B cell (primary cell): ENCODE data around the gene PLXNB2. TPM values are rescaled to one million over a fixed set of nuclear protein-coding genes. Genes with fewer than 3 reads are reported as not detected.
"Not testable (repeated sequence)": the region's sequence is repeated elsewhere in the genome, so short reads cannot be mapped to it uniquely, and the experiment has no call there.

Experiments used
- ATAC-seq: fragments of 200-7000 bp; cut with Tn5 transposase; one replicate; pipeline ENCODE4 v1.10.0; 2021; ENCODE audit warnings: low read depth, mild to moderate bottlenecking, moderate number of reproducible peaks, moderate library complexity
- CTCF ChIA-PET: fragments of 350-600 bp; sonication (Branson Sonifier 250); formaldehyde crosslinking; loops from one replicate; lab custom pipeline; 2021; ENCODE audit warnings: antibody characterized with exemption, inconsistent platforms; lab: Charles Lee
- POLR2A ChIA-PET: fragments of 350-600 bp; sonication (Branson Sonifier 250); formaldehyde crosslinking; loops from one replicate; lab custom pipeline; 2021; ENCODE audit warnings: antibody characterized with exemption; lab: Charles Lee
- DNase-seq: peaks from one replicate; pipeline ENCODE4 v3.0.0; 2013
- H2AFZ ChIP-seq: 2 replicates; pipeline ENCODE4 v1.6.1; 2012; ENCODE audit warnings: mild to moderate bottlenecking, low read depth, low read length; ENCODE audit not compliant: insufficient read depth, poor library complexity, severe bottlenecking
- H3K27ac ChIP-seq, 2 donors: 1 replicate in 1 of 2; 2 replicates in 1 of 2; pipeline ENCODE4 v1.5.1; 2012 to 2013; ENCODE audit warnings: low read length in 2 of 2, mild to moderate bottlenecking in 2 of 2, moderate library complexity in 1 of 2
- H3K27me3 ChIP-seq, 4 experiments: fragments of 200-600 bp in 1 of 4; sonication (generic) in 1 of 4; replicated peaks in 1 of 4; 1 replicate in 2 of 4; 2 replicates in 2 of 4; pipeline versions ENCODE4 v1.6.1 to v1.7.0; 2013 to 2016; ENCODE audit warnings: low read length in 3 of 4, mild to moderate bottlenecking in 2 of 4, mixed read lengths in 1 of 4, moderate library complexity in 1 of 4; ENCODE audit not compliant: insufficient read depth in 4 of 4, control insufficient read depth in 3 of 4; ENCODE audit errors: control extremely low read depth in 1 of 4
- H3K36me3 ChIP-seq, 2 experiments: replicated peaks in 1 of 2; 1 replicate in 1 of 2; 2 replicates in 1 of 2; pipeline versions ENCODE4 v1.6.1 to v1.7.1; 2013; ENCODE audit warnings: low read length in 1 of 2; ENCODE audit not compliant: insufficient read depth in 2 of 2, control insufficient read depth in 1 of 2; ENCODE audit errors: control extremely low read depth in 1 of 2, extremely low read depth in 1 of 2
- H3K4me1 ChIP-seq, 2 donors: fragments of 200-600 bp in 1 of 2; sonication (generic) in 1 of 2; 1 replicate in 1 of 2; 2 replicates in 1 of 2; pipeline versions ENCODE4 v1.5.1 to v1.6.1; 2013 to 2017; ENCODE audit warnings: low read length in 2 of 2; ENCODE audit not compliant: control insufficient read depth in 2 of 2, insufficient read depth in 2 of 2
- H3K4me2 ChIP-seq: replicated peaks from 2 replicates; pipeline ENCODE3; 2012; ENCODE audit warnings: mild to moderate bottlenecking, low read depth, low read length; ENCODE audit not compliant: poor library complexity, severe bottlenecking
- H3K4me3 ChIP-seq, 5 experiments: fragments of 200-600 bp in 1 of 5; sonication (generic) in 1 of 5; 1 replicate in 3 of 5; 2 replicates in 2 of 5; pipeline versions ENCODE4 v1.5.1 to v1.7.0; 2011 to 2016; ENCODE audit warnings: low read length in 4 of 5, mild to moderate bottlenecking in 4 of 5, low read depth in 2 of 5, control low read depth in 1 of 5, moderate library complexity in 1 of 5; ENCODE audit not compliant: insufficient read depth in 1 of 5; ENCODE audit errors: control extremely low read depth in 1 of 5, extremely low read depth in 1 of 5
- H3K79me2 ChIP-seq: fragments of 200-600 bp; sonication (generic); one replicate; pipeline ENCODE4 v1.6.0; 2016; ENCODE audit warnings: low read length; ENCODE audit not compliant: control insufficient read depth, insufficient read depth
- H3K9ac ChIP-seq: fragments of 200-600 bp; sonication (generic); 2 replicates; pipeline ENCODE4 v1.6.1; 2017; ENCODE audit warnings: mild to moderate bottlenecking, low read length, moderate library complexity
- H3K9me3 ChIP-seq, 3 donors: one replicate each; pipeline versions ENCODE4 v1.6.1 to v1.7.1; 2013; ENCODE audit warnings: low read length in 2 of 3; ENCODE audit not compliant: control insufficient read depth in 2 of 3, insufficient read depth in 1 of 3; ENCODE audit errors: control extremely low read depth in 1 of 3
- H4K20me1 ChIP-seq: 2 replicates; pipeline ENCODE4 v1.6.0; 2012; ENCODE audit warnings: mild to moderate bottlenecking, low read length; ENCODE audit not compliant: insufficient read depth, control insufficient read depth, poor library complexity, severe bottlenecking
- H3K27ac Mint-ChIP-seq: one replicate; pipeline ENCODE4 v1.8.0; 2021; ENCODE audit warnings: mixed read lengths
- H3K27me3 Mint-ChIP-seq: one replicate; pipeline ENCODE4 v1.8.0; 2021; ENCODE audit warnings: mixed read lengths
- H3K4me1 Mint-ChIP-seq: one replicate; pipeline ENCODE4 v1.8.0; 2021; ENCODE audit warnings: mixed read lengths
- H3K4me3 Mint-ChIP-seq: one replicate; pipeline ENCODE4 v1.8.0; 2021; ENCODE audit warnings: mixed read lengths
- H3K9me3 Mint-ChIP-seq: one replicate; pipeline ENCODE4 v1.8.0; 2022; ENCODE audit warnings: mixed read lengths; ENCODE audit not compliant: insufficient read depth
- CTCF ChIP-seq: fragments of 200-600 bp; IDR thresholded peaks from one replicate; pipeline ENCODE4 v1.8.0; 2022; ENCODE audit warnings: antibody characterized with exemption, mild to moderate bottlenecking
- EZH2 ChIP-seq: IDR thresholded peaks from 2 replicates; pipeline ENCODE4 v1.6.1; 2012; ENCODE audit warnings: borderline replicate concordance, low read depth, mild to moderate bottlenecking, moderate library complexity, low read length; ENCODE audit not compliant: insufficient read depth, poor library complexity, severe bottlenecking
- WGBS: methylation state at CpG from one replicate; pipeline ENCODE4 v1.1.5; 2013; ENCODE audit warnings: missing lambda C conversion rate; ENCODE audit not compliant: insufficient coverage; 5-methylcytosine and 5-hydroxymethylcytosine counted together
- intact Hi-C: fragments of 100-400 bp; cut with micrococcal nuclease; formaldehyde crosslinking; loops from one replicate; pipeline ENCODE4 v1.10.0; 2022
- polyA plus RNA-seq: library from polyadenylated mRNA; depleted of rRNA; stranded (reverse); fragments of >200 nt; gene quantifications from 2 replicates; pipeline ENCODE4 v1.2.3, GENCODE V29; 2012
- total RNA-seq, 2 donors: library from RNA; stranded (reverse); fragments of 120-200 nt in 1 of 2; gene quantifications; 1 replicate in 1 of 2; 2 replicates in 1 of 2; pipeline versions ENCODE4 v1.2.3 to v1.2.4, GENCODE V29; 2013 to 2022

PLXNB2 gene
- total and polyA plus RNA-seq, 2 donors (not counting 1 experiment from before 2014, with no cell fraction given): 5.2 to 31.4 TPM

- Histone ChIP-seq H2AFZ (no peak overlapping the region), H3K4me1 (peaks cover 5 to 25% of the 10 kb centered on the region in 2 donors), H3K79me2 (peaks cover 15% of the 10 kb centered on the region), H3K4me2 (no peak overlapping the region), H4K20me1 (no peaks in the 10 kb centered on the region), H3K27me3 (no peaks in the 10 kb centered on the region), H3K9ac (no peak overlapping the region), H3K9me3 (no peaks in the 10 kb centered on the region), H3K4me3 (no peak overlapping the region), H3K36me3 (no peaks in the 10 kb centered on the region), H3K27ac (no peak overlapping the region)
- intact Hi-C loops: no loop called here
- ChIA-PET CTCF (no interaction called here), POLR2A (interaction anchor here (0.6 kb wide), 1 partner anchor 141 kb away, joined by 8 read pairs; no protein-coding TSS in a partner anchor)
- ATAC-seq (no peak), DNase-seq (no peak)
- WGBS: 97% methylated on average over 13 of the region's 13 CpGs
- Mint-ChIP-seq H3K4me3 (no peak overlapping the region), H3K9me3 (no peaks in the 10 kb centered on the region), H3K4me1 (peaks cover 21% of the 10 kb centered on the region), H3K27ac (no peak overlapping the region), H3K27me3 (no peaks in the 10 kb centered on the region)
- TF ChIP-seq CTCF: no peak
- no peak for TF ChIP-seq EZH2
These were observed 30.0 kb upstream of the PLXNB2 start for GRCh38 chr22:50337262-50338041.

GRCh38 chr22:50334433-50334832 is 27.0 kb upstream of the PLXNB2 start:
- H3K36me3 ChIP-seq, H3K4me2 ChIP-seq, H3K9me3 ChIP-seq, H2AFZ ChIP-seq, H4K20me1 ChIP-seq, H3K27ac Mint-ChIP-seq, H3K9me3 Mint-ChIP-seq, H3K27me3 Mint-ChIP-seq, intact Hi-C loops, H3K9ac ChIP-seq, H3K27me3 ChIP-seq, H3K27ac ChIP-seq, H3K4me3 Mint-ChIP-seq, H3K4me3 ChIP-seq: not testable (repeated sequence)
- ATAC-seq: peak; percentile 65
- ChIA-PET POLR2A (interaction anchor here (0.7 to 1.2 kb wide), 2 partner anchors 20 to 38 kb away, joined by 5 to 6 read pairs; no protein-coding TSS in a partner anchor), CTCF (interaction anchor here (0.6 to 3.0 kb wide), 5 partner anchors 28 to 93 kb away, joined by 4 to 14 read pairs (median 8); partner anchors contain the start of genes HDAC10 and PLXNB2)
- 79% methylated on average over 2 of the region's 5 CpGs for WGBS
- H3K79me2 ChIP-seq: peaks cover 12% of the 10 kb centered on the region
- peaks cover 19% of the 10 kb centered on the region for H3K4me1 Mint-ChIP-seq
- DNase-seq: peak; percentile 52
- peaks cover 0 to 19% of the 10 kb centered on the region in 2 donors for H3K4me1 ChIP-seq
